H9 (cell line): Measurements from ENCODE around the gene SPINT1. TPM values are rescaled to one million over a fixed set of nuclear protein-coding genes. Genes with fewer than 3 reads are reported as not detected.

Experiments used
- DNase-seq: peaks from one replicate; pipeline ENCODE4 v3.0.0-alpha.2; 2017
- H2AFZ ChIP-seq: one replicate; pipeline ENCODE4 v1.6.1; 2013; ENCODE audit warnings: mild to moderate bottlenecking, low read length, control low read depth, moderate library complexity
- H2AK5ac ChIP-seq: 2 replicates; pipeline ENCODE4 v1.6.1; 2013; ENCODE audit warnings: low read length, control low read depth, mixed read lengths; ENCODE audit not compliant: insufficient read length
- H2BK120ac ChIP-seq: one replicate; pipeline ENCODE4 v1.6.1; 2013; ENCODE audit warnings: low read depth, mild to moderate bottlenecking, low read length, control low read depth, inconsistent platforms; ENCODE audit not compliant: poor library complexity, severe bottlenecking
- H2BK12ac ChIP-seq: 2 replicates; pipeline ENCODE4 v1.6.1; 2013; ENCODE audit warnings: low read length, control low read depth, mixed read lengths, low read depth; ENCODE audit not compliant: insufficient read length
- H2BK15ac ChIP-seq: 2 replicates; pipeline ENCODE4 v1.6.1; 2013; ENCODE audit warnings: low read depth, low read length, control low read depth
- H2BK20ac ChIP-seq: one replicate; pipeline ENCODE4 v1.6.1; 2013; ENCODE audit warnings: low read depth, mild to moderate bottlenecking, low read length, control low read depth, inconsistent platforms; ENCODE audit not compliant: poor library complexity, severe bottlenecking
- H2BK5ac ChIP-seq: 2 replicates; pipeline ENCODE4 v1.6.1; 2013; ENCODE audit warnings: low read length, control low read depth, mixed read lengths; ENCODE audit not compliant: insufficient read length
- H3K14ac ChIP-seq: 2 replicates; pipeline ENCODE4 v1.6.1; 2013; ENCODE audit warnings: low read length, control low read depth; ENCODE audit not compliant: insufficient read depth
- H3K18ac ChIP-seq: 2 replicates; pipeline ENCODE4 v1.6.1; 2013; ENCODE audit warnings: low read depth, mild to moderate bottlenecking, mixed read lengths, low read length, control low read depth; ENCODE audit not compliant: insufficient read length
- H3K23ac ChIP-seq: 2 replicates; pipeline ENCODE4 v1.6.1; 2013; ENCODE audit warnings: low read length, control low read depth, mixed read lengths, low read depth; ENCODE audit not compliant: insufficient read length
- H3K23me2 ChIP-seq: 2 replicates; pipeline ENCODE4 v1.6.1; 2013; ENCODE audit warnings: low read depth, mild to moderate bottlenecking, mixed read lengths, low read length, control low read depth; ENCODE audit not compliant: insufficient read length, poor library complexity, severe bottlenecking
- H3K27ac ChIP-seq: 2 replicates; pipeline ENCODE4 v1.5.1; 2013; ENCODE audit warnings: low read length, control low read depth, mixed read lengths, low read depth; ENCODE audit not compliant: insufficient read length
- H3K27me3 ChIP-seq: 2 replicates; pipeline ENCODE4 v1.6.1; 2013; ENCODE audit warnings: low read length, control low read depth, inconsistent platforms; ENCODE audit not compliant: insufficient read depth
- H3K4ac ChIP-seq: 2 replicates; pipeline ENCODE4 v1.6.1; 2013; ENCODE audit warnings: low read depth, mild to moderate bottlenecking, control low read depth, inconsistent platforms, low read length, moderate library complexity
- H3K4me1 ChIP-seq: 2 replicates; pipeline ENCODE4 v1.6.1; 2013; ENCODE audit warnings: low read length, control low read depth, inconsistent platforms; ENCODE audit not compliant: insufficient read depth
- H3K4me2 ChIP-seq: 2 replicates; pipeline ENCODE4 v1.6.1; 2013; ENCODE audit warnings: low read length, control low read depth, mixed read lengths; ENCODE audit not compliant: insufficient read length, insufficient read depth
- H3K56ac ChIP-seq: 2 replicates; pipeline ENCODE4 v1.6.1; 2013; ENCODE audit warnings: low read depth, mild to moderate bottlenecking, mixed read lengths, low read length, control low read depth; ENCODE audit not compliant: insufficient read length
- H3K79me1 ChIP-seq: 2 replicates; pipeline ENCODE4 v1.6.1; 2013; ENCODE audit warnings: low read depth, mild to moderate bottlenecking, moderate library complexity, low read length, control low read depth, inconsistent platforms; ENCODE audit not compliant: insufficient read depth, poor library complexity, severe bottlenecking
- H3K79me2 ChIP-seq: 2 replicates; pipeline ENCODE4 v1.6.1; 2013; ENCODE audit warnings: low read length, control low read depth, inconsistent platforms; ENCODE audit not compliant: insufficient read depth
- H3K9ac ChIP-seq: 2 replicates; pipeline ENCODE4 v1.6.1; 2013; ENCODE audit warnings: low read length, control low read depth, mixed read lengths; ENCODE audit not compliant: insufficient read length; ENCODE audit errors: extremely low read depth
- H3K9me3 ChIP-seq: one replicate; pipeline ENCODE4 v1.6.1; 2013; ENCODE audit warnings: low read depth, low read length, inconsistent platforms; ENCODE audit not compliant: control insufficient read depth
- H3T11ph ChIP-seq: one replicate; pipeline ENCODE4 v1.6.1; 2013; ENCODE audit warnings: mild to moderate bottlenecking, low read length, control low read depth, inconsistent platforms
- H4K20me1 ChIP-seq: one replicate; pipeline ENCODE4 v1.6.1; 2013; ENCODE audit not compliant: control insufficient read depth, insufficient read length, insufficient read depth
- H4K5ac ChIP-seq: 2 replicates; pipeline ENCODE4 v1.6.1; 2013; ENCODE audit warnings: low read depth, mild to moderate bottlenecking, mixed read lengths, low read length, control low read depth; ENCODE audit not compliant: insufficient read length
- H4K8ac ChIP-seq: replicated peaks from 2 replicates; pipeline ENCODE4 v1.6.1; 2013; ENCODE audit warnings: low read length, control low read depth, mixed read lengths, low read depth; ENCODE audit not compliant: insufficient read length
- H4K91ac ChIP-seq: 2 replicates; pipeline ENCODE4 v1.6.1; 2013; ENCODE audit warnings: low read depth, mild to moderate bottlenecking, moderate library complexity, mixed read lengths, low read length, control low read depth; ENCODE audit not compliant: insufficient read length
- H3K27ac Mint-ChIP-seq, 3 experiments: 2 replicates in 2 of 3; 3 replicates in 1 of 3; pipeline ENCODE4 v1.8.0; 2020 to 2021; ENCODE audit warnings: mixed read lengths in 3 of 3, mild to moderate bottlenecking in 1 of 3, moderate library complexity in 1 of 3
- H3K27me3 Mint-ChIP-seq: 2 replicates; pipeline ENCODE4 v1.8.0; 2021; ENCODE audit warnings: low read depth, mild to moderate bottlenecking, moderate library complexity, mixed read lengths
- H3K36me3 Mint-ChIP-seq, 3 experiments: 2 replicates in 2 of 3; 3 replicates in 1 of 3; pipeline ENCODE4 v1.8.0; 2020 to 2021; ENCODE audit warnings: low read depth in 3 of 3, mixed read lengths in 3 of 3; ENCODE audit not compliant: insufficient read depth in 1 of 3
- H3K4me1 Mint-ChIP-seq, 2 experiments: 2 replicates each; pipeline ENCODE4 v1.8.0; 2020; ENCODE audit warnings: mixed read lengths in 2 of 2
- H3K4me3 Mint-ChIP-seq, 2 experiments: 2 replicates in 1 of 2; 3 replicates in 1 of 2; pipeline ENCODE4 v1.8.0; 2020 to 2021; ENCODE audit warnings: mild to moderate bottlenecking in 2 of 2, mixed read lengths in 2 of 2, moderate library complexity in 1 of 2
- H3K9me3 Mint-ChIP-seq, 2 experiments: 2 replicates in 1 of 2; 3 replicates in 1 of 2; pipeline ENCODE4 v1.8.0; 2020; ENCODE audit warnings: mild to moderate bottlenecking in 2 of 2, mixed read lengths in 2 of 2, moderate library complexity in 1 of 2
- CTCF ChIP-seq: fragments of 200-600 bp; sonication (generic); conservative IDR thresholded peaks from 3 replicates; pipeline ENCODE4 v1.8.0; 2021; ENCODE audit warnings: antibody characterized with exemption, mild to moderate bottlenecking
- WGBS: extraction: QIAGEN DNeasy Blood & Tissue Kit; methylation state at CpG from one replicate; pipeline ENCODE4 v1.1.7; 2013; ENCODE audit warnings: missing lambda C conversion rate, low lambda C conversion rate, mixed read lengths; ENCODE audit not compliant: insufficient read length; ENCODE audit errors: extremely low coverage; 5-methylcytosine and 5-hydroxymethylcytosine counted together
- total RNA-seq: library from RNA; stranded (reverse); gene quantifications from 2 replicates; pipeline ENCODE4 v1.2.1, GENCODE V29; 2021

Gene SPINT1
- total RNA-seq, 1 experiment from 2014 or later: 130 TPM

GRCh38 chr15:40856746-40857145 is 12.9 kb downstream of the SPINT1 start:
- Histone ChIP-seq H3K4me2 (no peak overlapping the region), H3K56ac (no peak overlapping the region), H2AFZ (no peak overlapping the region), H3T11ph (no peak overlapping the region), H3K79me1 (no peaks in the 10 kb centered on the region), H4K91ac (no peak overlapping the region), H3K9ac (no peak overlapping the region), H3K23ac (no peak overlapping the region), H4K20me1 (no peaks in the 10 kb centered on the region), H4K5ac (no peak overlapping the region), H2BK20ac (no peak overlapping the region), H3K79me2 (no peaks in the 10 kb centered on the region), H3K18ac (no peak overlapping the region), H3K23me2 (no peaks in the 10 kb centered on the region), H3K14ac (no peak overlapping the region), H2AK5ac (no peak overlapping the region), H3K4ac (no peak overlapping the region), H3K27ac (no peak overlapping the region), H2BK5ac (no peak overlapping the region), H3K27me3 (no peaks in the 10 kb centered on the region), H2BK120ac (no peak overlapping the region), H3K9me3 (no peaks in the 10 kb centered on the region), H3K4me1 (no peaks in the 10 kb centered on the region), H4K8ac (no peak overlapping the region), H2BK12ac (no peak overlapping the region), H2BK15ac (no peak overlapping the region)
- H3K4me3 Mint-ChIP-seq: no peak overlapping the region
- TF ChIP-seq CTCF: no peak
- DNase-seq: no peak
- no peaks in the 10 kb centered on the region; the same call in 1 of the 2 replicates for H3K27me3 Mint-ChIP-seq
- H3K4me1 Mint-ChIP-seq: peaks cover 20 to 22% of the 10 kb centered on the region in 2 experiments
- no peak overlapping the region for H3K27ac Mint-ChIP-seq
- H3K9me3 Mint-ChIP-seq: no peaks in the 10 kb centered on the region
- H3K36me3 Mint-ChIP-seq: peaks cover 15 to 59% (median 54%) of the 10 kb centered on the region in 3 experiments; a peak in 6 of 7 replicates
- WGBS: no CpG with 5 or more reads among the region's 8 CpGs
